ENCODE data around the gene DPP10.
"Not testable (repeated sequence)": the region's sequence is repeated elsewhere in the genome, so short reads cannot be mapped to it uniquely, and the experiment has no call there.

The DPP10 gene

DNA sequence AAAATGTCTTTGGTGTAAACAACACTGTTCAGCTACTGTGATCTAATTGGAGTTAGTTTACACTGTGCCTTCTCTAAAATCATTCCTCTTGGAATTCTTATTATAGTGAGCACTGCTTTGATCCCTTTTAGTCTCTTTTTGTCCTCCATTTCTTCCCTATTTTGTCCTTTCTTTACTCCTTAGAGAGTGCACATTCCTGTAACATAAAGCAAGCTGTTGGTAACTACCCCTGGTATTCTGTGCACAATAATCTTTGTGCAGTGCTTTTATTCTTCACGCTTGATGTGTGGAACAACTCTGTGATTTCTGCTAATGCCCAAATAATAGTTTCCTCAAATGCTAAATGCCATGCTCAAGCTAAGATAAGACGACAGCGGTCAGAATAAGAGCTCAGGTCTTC is 401.5 kb downstream of the DPP10 start:
- no peak for DNase-seq

DNA sequence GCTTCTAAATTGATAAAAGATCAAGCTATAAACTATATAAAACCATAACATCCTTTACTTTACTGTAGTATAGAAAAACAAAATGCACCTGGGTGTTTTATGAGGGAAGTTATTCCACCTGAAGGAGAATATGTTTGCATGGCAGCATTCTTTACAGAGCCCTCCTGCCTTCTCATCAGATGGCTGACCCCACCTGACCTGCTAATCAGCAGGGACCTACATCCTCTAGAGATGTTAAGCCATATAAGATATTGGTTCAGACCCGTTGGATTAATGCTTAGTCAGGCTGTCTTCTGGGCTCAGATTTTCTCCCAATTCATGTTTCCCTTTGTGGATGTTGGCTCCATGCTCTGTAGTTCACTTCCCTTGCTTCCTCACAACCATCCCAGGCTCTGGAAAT is 414.8 kb downstream of the DPP10 start:
- DNase-seq, result no peak

DNA sequence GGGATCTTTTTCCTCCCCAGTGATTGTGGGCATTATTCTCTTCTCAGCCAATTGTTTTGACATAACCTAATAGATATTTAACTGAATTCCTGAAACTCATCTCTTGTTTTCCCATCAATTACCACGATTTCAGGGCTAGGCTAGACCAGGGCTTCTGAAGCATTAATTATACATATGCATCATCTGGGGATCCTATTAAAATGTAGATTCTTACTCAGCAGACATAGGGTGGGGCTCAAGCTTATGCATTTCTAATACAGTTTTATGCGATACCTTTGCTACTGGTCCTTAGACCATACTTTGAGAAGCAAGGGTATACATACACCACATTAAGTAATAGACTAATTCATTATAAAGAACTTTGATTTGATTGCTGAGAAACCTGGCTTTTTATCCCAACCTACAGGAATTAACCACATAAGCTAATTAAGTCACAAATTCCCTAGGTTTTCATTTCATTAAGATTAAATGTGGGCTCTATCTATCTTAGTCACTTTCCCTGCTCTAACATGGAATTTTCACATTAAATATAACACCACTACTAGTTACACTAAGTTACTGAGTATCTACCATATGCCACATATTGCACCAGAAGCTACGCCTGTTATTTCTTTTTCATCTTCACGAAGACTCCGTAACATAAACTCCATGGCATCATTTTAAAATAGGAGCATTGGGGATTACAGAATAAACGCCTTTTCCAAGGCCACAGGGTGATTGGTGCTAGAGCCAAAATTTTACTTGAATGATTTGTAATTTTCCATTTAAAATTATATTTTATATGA is 417.5 kb downstream of the DPP10 start:
- no peak for DNase-seq

DNA sequence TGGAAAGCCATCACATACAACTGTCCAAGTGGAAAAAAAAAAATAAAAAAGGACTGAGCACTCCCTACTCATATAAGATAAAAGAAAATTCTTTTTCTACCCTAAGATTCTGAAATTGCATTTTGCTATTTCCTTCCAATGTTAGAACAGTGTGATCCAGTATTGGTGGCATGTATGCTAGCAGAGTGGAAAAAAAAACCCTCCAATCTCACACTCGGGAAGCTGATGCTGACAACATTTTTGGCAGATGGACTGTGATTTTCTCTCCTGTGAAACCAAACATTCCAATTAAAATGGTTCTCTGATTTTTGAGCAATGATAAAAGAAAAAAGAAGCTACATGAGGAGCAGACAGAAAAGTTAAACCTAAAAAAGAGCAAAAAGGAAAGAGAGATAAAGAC is 419.8 kb downstream of the DPP10 start:
- no peak for DNase-seq

DNA sequence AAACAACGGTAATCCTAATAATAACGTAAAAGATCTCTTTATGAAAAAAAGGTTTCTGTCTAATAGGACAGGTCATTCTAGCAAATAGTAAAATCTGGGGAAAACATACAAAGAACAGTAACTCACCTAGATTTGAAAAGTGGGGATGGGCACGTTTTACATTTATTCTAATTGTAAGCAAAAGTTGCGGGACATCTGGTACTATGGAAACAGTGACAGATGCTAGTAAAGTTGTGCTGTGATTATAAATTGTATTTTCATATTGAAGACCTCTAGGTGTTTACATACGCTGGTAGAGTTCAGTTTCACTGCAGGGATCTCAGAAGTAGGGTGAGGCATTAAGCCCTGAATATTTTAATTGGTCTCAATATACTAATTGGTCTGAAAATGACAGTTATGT is 422.5 kb downstream of the DPP10 start:
- no peak for DNase-seq

DNA sequence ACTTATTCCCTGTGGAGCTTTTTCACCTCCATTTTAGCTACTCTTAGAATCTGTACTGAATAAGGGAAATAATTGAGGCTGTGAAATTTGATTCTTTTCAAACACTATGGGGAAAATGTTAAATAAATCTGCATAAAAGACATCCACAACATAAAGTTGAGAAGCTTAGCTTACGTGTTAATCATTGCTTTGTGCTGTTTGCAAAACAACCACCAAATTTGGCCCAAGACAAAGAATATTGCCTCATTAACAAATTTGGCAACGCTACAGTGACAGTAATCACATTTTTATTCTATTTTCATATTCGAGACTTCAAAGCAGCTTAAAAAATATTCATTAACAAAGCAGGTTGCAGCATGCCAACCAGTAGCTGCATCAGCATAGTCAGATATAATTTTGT is 437.6 kb downstream of the DPP10 start:
- no peak for DNase-seq

DNA sequence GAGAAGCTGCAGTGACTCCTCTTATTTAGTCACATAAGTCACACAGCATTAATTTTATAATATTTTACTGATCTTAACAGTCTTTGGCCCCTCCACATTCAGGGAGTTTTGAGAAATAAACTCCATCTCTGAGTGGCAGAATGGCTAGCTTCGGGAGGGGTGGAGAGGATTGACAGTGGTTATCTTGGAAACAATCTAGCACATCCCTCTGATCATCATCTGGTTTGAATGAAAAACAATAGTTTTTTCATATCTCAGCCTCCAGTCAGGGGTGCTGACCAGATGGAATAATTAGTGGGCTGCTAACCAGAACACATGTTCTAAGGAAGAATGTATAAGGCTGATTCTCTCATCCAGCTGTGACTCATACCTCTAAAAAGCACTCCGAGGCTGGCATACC is 477.5 kb downstream of the DPP10 start:
- no peak for DNase-seq

DNA sequence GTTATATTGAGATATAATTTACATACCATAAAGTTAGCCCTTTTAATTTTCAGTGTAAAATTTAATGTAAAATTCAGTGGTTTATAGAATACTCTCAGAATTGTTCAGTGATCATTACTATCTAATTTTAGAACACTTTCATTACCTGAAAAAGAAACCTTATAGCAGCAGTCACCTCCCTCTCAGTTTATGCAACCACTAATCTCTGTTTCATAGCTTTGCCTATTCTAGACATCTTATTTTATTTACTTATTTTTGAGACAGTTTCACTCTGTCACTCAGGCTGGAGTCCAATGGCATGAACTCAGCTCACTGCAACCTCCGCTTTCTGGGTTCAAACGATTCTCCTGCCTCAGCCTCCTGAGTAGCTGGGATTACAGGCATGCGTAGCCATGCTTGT is 479.6 kb downstream of the DPP10 start:
- no peak for DNase-seq

DNA sequence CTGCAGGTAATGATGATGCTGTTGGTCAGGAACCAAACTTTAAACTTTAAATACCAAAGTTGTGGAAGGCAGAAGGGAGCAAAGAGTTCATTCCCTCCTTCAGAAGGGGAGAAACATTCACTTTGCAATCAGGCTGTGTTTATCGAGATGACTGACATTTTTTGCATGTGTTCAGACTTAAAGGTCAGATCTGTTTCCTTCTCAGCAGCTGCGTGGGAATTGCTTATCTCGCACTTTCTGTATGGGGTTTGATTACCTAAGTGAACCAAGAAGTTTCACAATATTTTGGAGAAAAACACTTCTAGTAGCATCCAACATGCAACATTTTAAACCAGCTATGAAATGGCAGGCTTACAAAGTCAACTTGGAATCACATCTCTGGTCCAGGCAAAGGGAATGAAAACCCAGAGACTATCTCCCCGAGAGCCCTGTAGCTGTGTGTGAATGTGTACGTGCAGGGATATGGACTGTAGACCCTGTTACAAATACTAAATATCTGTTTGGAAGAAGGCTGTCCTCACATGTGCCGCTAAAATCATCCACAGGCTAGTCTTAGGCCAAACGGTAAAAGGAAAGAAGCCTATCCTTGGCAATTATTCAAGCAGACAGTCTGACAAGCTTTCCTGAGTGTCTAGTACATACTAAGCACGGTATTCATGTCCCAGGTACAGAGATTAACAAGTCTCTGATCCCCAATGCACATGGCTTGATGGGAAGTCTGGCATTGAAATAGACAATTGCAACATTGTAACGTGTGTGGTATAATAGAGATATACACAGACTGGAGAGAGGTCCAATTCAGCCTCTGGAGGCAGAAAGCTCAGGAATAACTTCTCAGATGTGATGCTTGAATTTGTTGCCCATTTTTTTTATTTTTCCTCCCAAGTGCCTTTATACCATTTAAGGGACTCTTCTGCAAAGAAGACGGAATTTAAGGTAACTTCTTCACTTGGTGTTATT is 483.1 kb downstream of the DPP10 start:
- DNase-seq, result no peak

DNA sequence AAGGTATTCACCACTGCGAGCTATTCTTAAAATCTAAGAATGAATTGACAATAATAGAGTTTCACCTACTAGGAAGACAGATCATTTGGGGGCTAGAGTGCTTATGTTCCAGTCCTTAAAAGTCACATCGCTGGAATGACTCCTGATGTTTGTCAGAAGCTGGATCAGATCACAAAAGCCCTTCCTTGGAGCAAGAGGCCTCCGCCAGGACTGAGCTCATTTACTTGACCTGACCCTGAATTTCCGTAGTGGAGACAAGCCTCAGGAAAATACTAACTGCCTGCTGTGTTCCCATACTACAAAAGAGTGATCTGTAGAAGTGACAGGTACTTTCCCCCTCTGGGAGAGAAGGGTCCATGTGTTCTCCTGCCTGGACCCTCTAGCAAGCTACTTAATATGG is 483.9 kb downstream of the DPP10 start:
- no peak for DNase-seq

DNA sequence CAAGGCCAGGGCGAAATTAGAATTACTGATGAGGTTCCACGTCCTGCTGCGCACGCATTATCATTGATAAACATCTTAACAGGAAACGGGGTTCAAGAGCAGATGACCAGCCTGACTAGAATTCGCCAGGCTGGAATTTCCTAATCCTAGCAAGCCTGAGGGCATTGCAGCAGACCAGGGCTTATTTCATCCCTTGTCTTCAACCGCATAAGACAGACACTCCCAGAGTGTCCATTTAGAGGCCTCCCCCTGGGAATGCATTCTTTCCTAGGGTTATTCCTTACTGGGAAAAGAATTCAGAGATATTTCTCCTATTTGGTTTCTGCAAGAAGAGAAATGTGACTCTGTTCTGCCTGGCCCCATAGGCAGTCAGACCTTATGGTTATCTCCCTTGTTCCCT is 486.8 kb downstream of the DPP10 start:
- DNase-seq, result no peak

DNA sequence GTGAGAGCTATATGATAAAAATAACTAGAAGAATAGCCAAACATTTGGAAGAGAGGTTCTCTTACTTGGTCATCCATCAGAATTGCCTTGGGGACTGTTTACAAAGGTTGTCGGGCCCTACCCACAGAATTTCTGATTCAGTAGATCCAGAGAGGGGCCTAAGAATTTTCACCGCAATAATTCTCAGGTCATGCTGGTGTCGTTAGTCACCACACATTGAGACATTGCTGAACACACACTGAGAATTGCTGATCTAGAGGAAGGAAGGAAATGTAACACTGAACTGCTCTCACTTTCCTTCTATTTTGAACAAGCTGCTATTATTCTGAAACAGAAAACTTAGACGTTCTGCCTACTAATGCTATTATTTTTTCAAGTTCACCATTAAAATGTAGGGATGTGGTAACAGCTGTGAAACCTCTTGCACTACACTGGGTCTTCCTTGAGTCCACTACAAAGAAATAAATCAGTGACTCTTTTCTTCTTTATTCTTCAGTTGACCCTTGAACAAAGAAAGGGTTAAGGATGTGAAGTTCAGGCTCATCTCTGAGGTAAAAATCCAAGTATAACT is 491.3 kb downstream of the DPP10 start:
- DNase-seq, result no peak

DNA sequence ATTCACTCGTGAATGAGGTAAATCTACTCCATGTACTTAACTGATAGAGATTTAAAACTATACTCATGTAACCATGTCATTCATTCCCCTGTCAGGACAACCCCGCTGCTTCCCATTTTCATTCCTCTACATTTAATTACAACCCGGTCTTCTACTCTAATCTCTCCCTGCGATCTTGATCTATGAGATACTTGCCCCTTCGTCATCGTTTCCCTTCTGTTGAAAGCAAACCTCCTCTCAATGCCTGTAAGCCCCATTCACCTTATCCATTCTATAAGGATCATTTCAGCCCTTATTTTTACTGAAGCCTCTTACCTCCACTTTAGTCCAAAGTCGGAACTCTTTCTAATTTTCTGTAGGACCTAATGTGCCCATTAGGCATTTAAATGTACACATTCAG is 492.6 kb downstream of the DPP10 start:
- DNase-seq, result no peak

DNA sequence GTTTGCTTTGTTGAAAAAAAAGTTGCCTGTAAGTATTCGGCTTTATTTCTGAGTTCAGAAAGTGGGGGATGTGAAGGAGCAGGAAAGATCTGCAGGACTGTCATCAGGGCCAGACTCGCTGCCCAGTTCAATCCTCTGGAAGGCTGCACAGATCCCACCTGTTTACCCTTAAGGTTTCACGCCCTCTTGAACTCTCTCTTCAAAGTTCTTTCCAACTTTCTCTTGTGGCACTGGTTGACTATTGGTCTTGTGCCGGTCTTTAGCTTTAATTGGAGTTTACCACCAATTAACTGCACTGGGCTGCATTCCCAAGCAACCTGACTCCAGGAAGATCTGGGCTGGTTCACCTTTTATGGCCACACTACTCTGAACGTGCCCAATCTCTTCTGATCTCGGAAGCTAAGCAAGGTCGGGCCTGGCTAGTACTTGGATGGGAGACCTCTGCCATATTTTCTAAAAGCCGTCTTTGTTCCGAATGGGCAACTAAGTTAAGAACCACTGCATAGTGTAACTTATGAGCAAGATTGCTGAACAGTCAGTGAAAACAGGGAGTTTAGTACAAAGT is 495.0 kb downstream of the DPP10 start:
- DNase-seq, result no peak

DNA sequence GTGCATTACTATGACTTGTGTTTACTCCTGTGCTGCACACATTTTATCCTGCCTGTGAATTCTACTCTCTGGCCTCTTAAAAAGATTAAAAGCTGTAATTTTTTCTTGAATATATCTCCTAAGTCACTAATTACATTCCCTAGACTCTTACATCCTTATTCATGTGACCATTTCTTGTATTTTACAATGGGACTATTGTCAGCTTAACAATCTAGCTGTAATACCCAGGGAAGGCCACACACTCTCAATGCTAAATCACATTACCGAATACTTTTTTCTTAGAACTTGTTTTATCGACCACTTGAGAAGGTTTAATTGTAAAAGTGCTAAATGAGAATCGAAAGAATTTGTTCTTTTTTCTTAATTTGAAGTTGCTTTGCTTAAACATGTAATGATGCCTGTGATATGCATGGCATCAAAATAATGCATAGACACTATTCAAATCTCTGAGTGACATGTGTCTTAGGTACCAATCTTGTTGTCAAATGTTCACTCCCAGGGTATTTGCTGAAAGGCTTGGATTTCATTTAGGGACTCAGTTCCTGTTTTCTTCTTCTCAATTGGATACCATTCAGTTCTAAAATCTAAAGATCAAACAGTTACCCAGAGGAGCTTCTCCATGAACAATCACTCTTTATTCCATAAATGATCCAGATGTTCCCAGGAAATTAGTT is 498.5 kb downstream of the DPP10 start:
- DNase-seq, result no peak

DNA sequence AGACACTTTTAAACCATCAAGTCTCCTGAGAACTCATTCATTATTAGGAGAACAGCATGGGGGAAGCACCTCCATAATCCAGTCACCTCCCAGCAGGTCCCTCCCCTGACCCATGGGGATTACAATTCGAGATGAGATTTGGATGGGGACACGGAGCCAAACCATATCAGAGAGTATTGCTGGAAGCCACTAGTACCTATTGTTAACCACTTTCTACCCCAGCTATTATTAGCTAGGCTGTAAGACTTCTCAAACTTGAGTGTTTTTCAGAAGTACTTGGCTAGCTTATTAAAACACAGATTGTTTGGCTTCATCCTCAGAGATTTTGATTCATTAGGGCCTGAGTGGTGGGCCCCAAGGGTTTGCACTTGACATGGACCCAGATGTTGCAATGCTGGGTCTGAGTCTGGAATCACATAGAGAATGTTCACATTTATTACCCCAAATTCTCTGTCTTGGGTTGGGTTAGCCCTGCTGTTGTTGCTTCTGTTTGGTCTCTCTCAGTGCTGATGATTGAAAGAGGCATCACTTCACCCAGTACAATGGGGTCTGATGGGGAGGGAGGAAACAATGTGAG is 506.9 kb downstream of the DPP10 start:
- no peak for DNase-seq

DNA sequence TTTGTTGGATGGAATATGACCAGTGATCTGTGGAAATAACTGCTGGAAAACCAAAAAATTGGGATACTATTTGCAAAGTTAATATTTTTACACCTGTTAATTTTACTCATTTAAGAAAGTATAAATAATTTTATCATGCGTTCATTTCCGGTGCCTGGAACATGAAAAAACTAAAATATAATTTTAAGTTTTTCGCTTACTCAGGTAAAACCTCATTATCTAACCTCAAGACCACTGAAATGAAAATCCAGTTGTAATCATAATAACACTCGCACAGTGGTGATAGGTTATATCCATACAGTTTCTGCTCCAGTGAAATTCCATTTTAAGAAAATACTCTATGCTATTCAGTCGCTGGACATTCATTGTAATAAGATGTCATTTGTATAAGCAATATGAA is 517.9 kb downstream of the DPP10 start:
- DNase-seq, result no peak

DNA sequence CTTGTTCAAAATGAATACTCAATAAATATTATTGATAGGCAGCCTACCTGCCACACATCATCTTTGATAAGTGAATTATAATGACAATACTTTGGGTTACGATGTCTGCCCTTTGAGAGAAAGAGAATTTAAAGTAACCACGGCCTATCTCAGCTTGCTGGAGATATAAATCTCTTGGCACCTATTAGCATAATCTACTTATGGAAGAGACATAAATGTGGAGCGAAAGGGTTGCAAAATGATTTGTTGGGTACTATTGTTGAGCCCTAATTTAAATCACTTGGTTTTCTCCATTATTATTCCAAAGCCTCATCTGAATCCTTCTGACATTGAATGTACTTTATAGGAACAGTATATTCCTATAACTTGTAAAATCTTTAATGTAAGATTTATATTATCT is 520.1 kb downstream of the DPP10 start:
- DNase-seq, result no peak

DNA sequence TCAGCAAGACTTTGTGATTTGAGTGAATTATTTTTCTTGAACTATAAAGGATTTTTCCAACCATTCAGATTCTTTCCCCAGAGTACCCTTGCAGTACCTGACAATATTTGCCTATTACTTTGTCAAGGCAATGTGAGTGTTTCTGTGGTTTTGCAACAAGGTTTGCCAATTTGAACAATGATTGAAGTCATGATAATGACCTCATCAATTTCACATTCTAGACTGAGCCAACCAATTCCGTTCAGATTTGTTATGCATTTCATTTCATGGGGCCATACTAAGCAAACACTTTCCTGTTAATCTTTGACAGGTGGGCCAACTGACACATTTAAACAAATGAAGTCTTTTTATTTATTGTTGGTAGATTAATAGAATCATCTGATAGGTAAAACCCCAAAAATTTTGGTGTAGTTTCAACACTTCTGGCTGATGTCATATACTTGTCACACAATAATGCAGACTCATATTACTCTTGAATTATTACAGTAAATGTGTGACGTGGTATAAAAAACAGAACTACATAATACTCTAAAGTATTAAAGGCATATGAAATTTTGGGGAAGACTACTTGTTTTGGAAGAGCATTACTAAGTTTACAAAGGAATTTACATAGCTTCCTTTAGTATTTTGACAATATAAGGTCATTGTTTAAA is 526.4 kb downstream of the DPP10 start:
- DNase-seq, result no peak

DNA sequence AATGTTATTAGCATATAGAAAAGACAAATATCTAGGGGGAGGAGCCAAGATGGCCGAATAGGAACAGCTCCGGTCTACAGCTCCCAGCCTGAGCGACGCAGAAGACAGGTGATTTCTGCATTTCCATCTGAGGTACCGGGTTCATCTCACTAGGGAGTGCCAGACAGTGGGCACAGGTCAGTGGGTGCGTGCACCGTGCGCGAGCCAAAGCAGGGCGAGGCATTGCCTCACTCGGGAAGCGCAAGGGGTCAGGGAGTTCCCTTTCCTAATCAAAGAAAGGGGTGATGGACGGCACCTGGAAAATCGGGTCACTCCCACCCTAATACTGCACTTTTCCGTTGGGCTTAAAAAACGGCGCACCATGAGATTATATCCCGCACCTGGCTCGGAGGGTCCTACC is 561.9 kb downstream of the DPP10 start:
- not testable (repeated sequence) for DNase-seq

DNA sequence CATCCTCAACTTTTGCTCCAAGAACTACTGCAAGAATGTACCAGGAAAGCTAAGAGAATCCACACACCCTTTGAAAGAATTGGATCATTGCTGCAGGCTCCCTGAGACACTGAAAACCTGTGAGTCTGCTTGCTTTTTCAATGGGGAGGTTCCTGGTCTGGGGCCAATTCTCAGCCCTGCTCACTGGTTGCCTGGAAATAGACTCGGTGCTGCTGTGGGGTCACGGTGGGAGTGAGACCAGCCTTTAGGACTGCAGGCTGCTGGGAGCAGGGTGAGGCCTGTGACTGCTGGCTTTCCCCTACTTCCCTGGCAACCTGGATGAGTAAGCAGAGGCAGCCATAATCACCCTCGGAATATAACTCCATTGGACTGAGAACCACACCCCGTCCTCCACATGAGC is 569.3 kb downstream of the DPP10 start:
- no peak for DNase-seq

DNA sequence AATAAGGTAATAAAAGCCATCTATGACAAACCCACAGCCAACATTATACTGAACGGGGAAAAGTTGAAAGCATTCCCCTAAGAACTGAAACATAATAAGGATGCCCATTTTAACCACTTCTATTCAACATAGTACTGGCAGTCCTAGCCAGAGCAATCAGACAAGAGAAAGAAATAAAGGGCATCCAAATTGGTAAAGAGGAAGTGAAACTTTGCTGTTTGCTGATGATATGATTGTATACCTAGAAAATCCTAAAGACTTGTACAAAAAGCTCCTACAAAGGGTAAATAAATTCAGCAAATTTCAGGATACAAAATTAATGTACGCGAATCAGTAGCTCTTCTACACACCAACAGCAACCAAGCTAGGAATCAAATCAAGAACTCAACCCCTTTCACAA is 579.6 kb downstream of the DPP10 start:
- DNase-seq, result not testable (repeated sequence)
